Measurements from ENCODE around the gene RASL10A.

DNA sequence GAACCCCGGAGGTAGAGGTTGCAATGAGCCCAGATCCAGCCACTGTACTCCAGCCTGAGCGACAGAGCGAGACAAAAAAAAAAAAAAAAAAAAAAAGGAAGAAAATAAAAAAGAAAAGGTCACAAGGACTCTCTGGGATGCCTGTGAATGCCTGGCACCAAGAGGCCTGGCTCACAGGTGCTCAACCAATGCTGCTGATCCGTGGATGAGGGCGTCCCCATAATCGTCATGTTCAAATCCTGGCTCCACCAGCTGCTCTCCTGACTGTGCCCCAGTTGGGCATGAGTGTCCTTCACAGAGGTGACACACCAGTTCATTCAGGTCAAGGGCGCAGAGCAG lies 9.7 kb downstream of the RASL10A start:
- TF ChIP-seq POLR2A (IDR thresholded peaks at IDR 0.05) = no peak
- TF ChIP-seq, protein P1, sequence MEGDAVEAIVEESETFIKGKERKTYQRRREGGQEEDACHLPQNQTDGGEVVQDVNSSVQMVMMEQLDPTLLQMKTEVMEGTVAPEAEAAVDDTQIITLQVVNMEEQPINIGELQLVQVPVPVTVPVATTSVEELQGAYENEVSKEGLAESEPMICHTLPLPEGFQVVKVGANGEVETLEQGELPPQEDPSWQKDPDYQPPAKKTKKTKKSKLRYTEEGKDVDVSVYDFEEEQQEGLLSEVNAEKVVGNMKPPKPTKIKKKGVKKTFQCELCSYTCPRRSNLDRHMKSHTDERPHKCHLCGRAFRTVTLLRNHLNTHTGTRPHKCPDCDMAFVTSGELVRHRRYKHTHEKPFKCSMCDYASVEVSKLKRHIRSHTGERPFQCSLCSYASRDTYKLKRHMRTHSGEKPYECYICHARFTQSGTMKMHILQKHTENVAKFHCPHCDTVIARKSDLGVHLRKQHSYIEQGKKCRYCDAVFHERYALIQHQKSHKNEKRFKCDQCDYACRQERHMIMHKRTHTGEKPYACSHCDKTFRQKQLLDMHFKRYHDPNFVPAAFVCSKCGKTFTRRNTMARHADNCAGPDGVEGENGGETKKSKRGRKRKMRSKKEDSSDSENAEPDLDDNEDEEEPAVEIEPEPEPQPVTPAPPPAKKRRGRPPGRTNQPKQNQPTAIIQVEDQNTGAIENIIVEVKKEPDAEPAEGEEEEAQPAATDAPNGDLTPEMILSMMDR (IDR thresholded peaks at IDR 0.05) = no peak
